GM21717 (cell line): ENCODE measurements around the gene ACTR8.
"Not testable (repeated sequence)": the region's sequence is repeated elsewhere in the genome, so short reads cannot be mapped to it uniquely, and the experiment has no call there.

Experiments used
- ATAC-seq: cut with Tn5 transposase; IDR thresholded peaks from one replicate; pipeline ENCODE4 v1.9.1; 2021; ENCODE audit warnings: mild to moderate bottlenecking, moderate library complexity; ENCODE audit not compliant: unreplicated experiment

The ACTR8 gene, protein sequence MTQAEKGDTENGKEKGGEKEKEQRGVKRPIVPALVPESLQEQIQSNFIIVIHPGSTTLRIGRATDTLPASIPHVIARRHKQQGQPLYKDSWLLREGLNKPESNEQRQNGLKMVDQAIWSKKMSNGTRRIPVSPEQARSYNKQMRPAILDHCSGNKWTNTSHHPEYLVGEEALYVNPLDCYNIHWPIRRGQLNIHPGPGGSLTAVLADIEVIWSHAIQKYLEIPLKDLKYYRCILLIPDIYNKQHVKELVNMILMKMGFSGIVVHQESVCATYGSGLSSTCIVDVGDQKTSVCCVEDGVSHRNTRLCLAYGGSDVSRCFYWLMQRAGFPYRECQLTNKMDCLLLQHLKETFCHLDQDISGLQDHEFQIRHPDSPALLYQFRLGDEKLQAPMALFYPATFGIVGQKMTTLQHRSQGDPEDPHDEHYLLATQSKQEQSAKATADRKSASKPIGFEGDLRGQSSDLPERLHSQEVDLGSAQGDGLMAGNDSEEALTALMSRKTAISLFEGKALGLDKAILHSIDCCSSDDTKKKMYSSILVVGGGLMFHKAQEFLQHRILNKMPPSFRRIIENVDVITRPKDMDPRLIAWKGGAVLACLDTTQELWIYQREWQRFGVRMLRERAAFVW

DNA sequence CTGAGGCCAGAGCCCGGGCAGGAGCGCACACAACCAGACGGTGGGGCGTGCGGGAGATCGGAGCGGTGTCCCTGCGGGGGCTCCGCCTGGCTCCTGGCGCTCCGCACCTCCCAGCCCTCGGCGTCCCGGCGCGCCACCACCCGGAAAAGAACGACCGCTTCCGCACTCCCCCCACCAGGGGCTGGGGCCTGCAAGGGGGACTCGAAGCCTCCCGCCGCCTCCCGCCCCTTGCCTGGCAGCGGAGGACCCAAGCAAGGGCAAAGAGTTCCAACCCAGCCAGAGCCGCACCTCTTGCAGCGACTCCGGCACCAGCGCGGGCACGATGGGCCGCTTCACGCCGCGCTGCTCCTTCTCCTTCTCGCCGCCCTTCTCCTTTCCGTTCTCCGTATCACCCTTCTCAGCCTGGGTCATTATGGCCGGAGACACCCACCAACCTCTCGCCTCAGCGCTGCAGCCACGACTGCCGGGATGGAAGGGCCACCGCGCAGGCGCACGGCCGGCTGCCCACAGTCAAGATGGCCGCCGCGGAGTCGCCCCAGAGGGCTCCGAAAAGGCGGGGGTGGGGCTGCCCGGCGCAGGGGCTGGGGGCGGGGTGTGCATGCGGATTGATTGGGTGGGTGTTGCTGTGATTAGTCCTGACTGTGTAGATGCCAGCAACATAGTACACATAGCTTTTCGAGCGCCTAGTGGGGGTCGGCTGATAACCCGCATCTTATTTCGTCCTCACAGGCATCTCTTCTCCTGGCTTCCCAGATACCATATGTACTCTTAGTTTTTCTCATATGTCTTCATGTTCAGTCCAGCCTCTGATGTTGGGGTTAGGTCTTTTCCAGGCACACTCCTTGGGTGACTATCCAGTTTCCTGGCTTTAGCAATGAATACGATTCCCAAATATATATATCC lies at the start of gene ACTR8:
Gene ACTR8 (minus strand): TSS at position 462 of the 903 bp plus-strand sequence. CDS start 51 bp downstream, at position 411.
- ATAC-seq: peak; percentile 82

DNA sequence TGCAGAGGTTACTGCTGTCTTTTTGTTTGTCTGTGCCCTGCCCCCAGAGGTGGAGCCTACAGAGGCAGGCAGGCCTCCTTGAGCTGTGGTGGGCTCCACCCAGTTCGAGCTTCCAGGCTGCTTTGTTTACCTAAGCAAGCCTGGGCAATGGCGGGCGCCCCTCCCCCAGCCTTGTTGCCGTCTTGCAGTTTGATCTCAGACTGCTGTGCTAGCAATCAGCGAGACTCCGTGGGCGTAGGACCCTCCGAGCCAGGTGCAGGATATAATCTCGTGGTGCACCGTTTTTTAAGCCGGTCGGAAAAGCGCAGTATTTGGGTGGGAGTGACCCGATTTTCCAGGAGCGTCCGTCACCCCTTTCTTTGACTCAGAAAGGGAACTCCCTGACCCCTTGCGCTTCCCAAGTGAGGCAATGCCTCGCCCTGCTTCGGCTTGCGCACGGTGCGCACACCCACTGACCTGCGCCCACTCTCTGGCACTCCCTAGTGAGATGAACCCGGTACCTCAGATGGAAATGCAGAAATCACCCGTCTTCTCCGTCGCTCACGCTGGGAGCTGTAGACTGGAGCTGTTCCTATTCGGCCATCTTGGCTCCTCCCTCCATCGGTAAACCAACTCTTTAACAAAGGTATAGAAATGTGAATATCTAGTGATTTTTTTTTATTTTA lies 45.4 kb upstream of the ACTR8 start:
- not testable (repeated sequence) for ATAC-seq

DNA sequence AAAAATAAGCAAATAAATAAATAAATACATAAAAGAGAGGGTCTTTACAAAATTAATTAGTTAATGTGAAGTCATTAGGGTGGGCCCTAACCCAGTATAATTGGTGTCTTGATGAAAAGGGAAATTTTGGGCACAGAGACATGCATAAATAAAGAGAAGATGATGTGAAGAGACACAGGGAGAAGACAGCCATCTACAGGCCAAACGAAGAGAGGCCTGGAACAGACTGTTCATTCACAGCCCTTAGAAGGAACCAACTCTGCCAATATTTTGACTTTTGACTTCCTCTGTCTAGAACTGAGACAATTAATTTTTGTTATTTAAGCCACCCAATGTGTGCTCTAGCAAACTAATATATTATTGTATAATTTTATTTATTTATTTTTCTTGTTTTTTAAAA lies 39.3 kb upstream of the ACTR8 start:
- no peak for ATAC-seq

DNA sequence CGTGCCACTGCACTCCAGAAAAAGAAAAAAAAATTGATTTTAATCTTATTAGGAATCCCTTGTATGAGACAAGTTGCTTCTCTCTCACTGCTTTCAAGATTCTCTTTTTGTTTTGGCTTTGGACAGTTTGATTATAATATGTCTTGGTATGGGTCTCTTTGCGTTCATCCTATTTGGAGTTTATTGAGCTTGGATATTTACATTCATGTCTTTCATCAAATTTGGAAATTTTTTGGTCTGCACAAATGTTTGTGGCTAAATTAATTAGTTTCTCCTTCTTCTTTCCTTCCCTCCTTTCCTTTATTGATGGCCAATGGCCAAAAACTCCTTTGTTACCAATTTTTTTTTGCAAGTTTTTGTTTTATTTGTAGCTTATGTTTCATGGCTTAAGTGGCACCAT lies 37.8 kb upstream of the ACTR8 start:
- no peak for ATAC-seq

DNA sequence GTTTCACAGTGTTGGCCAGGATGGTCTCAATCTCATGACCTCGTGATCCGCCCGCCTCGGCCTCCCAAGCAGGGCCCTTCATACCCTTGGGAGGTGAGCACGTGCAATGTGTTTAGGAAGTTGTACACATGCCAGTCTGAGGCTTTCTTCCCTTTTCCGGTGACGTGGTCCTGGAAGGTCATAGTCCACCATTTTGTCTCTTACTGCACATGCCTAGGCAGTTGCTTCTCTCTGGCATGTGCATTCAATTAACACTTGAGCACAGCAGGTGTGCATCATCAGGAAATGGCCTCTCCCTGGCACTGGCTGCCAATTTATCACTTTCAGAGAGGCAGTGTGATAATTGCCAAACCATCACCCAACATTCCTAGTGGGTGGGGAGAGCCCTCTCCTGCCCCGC lies 31.4 kb upstream of the ACTR8 start:
- ATAC-seq: no peak

DNA sequence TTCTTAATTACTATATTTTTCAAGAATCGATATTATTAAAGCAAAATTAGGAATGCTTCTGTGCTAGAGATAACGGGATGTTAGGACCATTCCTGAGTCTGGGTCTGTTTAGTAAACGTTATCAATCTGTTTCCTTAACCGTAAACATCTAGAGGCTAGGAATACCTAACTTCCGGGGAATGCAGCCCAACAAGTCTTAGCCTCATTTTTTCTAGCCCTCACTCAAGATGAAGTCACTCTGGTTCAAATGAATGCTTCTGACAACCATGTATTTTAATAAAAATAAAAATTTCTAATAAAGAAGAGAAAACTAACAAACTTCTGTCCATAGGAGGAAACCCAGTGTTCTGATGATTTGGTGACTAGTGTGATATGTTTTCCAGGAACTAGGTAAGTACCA lies 20.8 kb upstream of the ACTR8 start:
- no peak for ATAC-seq

DNA sequence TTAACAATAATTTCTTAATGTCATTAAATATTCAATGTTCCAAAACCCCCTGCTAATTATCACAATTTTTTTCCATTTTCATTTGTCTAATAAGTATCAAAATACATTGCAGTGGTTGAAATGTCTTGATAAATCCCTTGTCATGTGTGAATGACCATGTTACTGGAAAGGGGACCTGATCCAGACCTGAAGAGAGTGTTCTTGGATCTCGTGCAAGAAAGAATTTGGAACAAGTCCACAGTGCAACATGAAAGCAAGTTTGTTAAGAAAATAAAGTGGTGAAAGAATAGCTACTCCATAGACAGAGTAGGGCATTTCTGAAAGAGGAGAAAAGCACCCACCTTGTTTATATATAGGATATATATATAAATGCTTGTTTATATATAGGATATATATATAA lies 20.1 kb upstream of the ACTR8 start:
- ATAC-seq: no peak

DNA sequence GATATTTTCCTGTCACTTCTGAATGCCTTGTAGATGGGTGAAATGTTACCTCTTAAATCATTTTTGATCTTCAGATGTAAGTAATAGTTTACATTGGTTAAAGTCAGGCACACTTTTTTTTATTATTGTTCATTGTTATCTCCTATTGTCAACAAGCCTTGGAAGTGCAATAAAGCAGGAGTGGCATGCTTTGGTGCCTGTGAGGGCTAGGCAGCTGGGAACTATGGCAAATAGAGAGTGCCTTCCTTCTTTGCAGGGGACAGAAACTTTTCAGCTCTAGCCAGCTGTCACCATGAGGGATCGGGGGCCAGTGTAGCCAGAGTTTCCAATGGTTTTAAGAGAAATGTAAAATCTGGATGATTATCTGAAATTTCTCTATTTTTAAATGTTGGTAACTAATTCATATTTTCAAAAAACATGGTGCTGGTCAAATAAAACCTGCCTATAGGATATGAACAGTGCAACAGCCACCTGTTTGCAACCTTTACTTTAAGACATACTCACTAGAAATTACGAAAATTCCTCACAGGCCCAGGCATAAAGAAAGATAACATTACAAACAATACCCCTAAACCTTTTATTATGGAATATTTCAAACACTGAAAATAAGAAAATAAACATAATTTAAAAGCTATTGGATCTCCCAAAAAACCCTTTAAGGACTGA lies 18.8 kb upstream of the ACTR8 start:
- ATAC-seq: no peak

DNA sequence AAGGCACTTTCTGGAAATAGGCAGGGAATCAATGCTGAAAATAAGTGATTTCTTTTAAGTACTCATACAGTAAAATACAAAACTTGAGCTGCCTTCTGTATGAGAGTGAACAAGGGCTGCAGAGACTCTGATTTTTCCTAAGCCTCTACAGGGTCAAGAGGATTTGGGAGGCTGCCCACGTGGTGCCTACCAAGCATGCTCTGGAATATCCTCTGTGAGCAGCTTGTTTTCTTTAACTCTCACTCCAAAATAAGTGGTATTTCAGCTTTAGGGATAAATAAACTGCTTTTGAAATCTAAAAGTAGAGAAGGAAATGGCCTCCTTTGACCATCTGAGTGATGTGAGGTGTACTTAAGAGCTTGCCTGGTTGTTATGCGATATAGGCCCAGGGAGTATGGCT lies 17.8 kb upstream of the ACTR8 start:
- no peak for ATAC-seq

DNA sequence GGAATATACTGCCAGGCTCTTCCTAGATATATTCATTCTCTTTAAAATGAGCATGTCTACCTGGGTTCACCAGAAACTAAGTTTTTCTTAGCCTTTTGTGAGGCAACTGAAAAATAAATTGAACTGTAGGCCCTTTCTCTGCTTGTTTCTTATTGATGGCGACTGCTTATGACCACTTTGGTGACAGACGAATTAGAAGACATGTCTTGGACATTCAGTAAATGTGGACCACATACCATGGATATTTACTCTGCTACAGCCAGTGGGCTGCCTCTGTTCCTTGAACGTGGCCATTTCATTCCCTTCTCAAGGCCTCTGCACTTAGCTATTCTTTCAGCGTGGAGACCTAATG lies 10.3 kb upstream of the ACTR8 start:
- no peak for ATAC-seq

DNA sequence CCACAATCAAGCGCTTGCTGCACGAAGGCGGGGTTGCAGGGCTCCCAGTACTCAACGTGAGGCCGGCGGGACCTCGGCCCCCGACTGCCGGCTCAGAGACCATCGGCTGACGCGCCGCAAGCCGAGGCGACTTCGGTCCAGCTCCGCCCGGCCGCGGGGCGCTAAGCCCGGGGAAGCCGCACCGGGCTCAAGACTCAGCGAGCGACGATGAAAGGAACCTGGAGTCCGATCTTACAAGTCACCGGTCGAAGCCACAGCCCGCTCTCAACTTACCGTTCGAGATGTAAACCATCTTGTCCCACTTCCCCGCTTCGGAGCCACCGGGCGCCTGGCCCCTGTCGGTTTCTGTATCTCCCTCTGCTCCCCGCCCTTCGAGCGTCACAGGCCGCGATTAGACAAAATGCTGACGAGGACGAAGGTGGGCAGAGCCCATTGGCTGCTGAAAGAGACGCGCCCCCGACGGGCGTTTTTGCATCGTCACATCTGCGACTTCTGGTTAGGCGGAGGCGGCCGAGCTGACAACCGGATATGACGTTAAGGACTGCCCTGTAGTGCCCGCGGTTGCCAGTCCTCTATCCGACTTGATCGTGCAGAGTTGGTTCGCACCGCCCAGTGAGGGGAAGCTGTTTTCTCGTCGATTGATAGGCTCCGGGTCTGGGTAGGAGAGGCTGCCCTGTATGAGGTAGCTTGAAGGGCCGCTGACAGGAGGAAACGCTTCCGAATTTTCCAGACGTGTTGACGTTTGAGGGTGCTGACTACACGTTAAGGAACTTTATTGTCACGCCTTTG lies 9.7 kb upstream of the ACTR8 start, which contains the start of gene SELENOK:
Gene SELENOK (minus strand): TSS at position 363 of the 789 bp plus-strand sequence.
- ATAC-seq: peak; percentile 96

DNA sequence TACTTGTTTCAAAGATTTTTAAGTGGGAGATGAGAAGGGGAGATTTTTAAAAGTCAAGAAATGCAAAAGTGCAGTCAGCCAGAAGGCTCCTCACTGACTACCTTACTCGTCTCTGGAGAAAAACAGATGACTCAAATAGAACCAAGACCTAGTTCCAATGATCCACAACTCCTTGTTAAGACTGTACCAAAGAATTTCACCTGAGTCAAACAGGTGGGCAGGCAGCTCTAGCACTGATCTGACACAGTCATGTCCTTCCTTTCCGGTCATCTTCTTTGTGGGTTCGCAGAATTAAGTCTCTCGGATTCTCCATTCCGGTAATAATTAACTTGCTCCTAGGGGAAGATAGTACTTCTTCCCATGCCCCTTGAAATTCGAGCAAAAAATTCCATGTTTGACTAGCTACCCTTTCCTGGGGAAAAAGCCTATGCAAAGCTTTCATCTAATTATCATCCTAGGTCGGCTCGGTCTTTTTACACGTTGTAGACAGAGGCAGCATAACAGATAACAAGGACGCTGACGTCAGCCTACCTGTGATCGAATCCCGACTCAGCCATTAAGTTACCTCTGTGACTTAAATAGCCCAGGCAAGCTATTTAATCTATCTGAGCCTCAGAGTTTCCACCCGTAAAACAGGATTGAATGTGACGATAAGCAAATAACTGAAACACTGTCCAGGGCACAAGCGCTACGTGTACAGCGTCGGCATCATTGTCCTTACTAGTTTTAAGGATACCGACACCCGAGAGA lies 8.9 kb upstream of the ACTR8 start:
- ATAC-seq: no peak

DNA sequence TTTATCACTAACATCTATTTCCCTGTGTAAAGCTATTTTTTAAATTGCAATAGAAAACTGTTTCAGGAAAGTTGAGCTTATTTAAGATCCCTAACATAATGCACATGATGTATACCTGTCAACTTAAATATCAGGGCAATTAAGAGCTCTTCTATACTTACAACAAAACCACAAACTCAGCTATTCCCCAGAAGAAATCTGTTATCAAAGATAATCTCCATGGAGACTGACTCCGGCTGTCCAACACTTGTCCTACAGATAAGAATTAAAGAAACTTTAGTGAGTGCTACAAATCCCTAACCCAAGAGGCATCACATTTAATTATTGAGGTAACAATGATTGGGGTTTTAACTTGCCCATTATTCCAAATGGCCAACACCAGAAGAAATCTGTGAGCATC lies 6.3 kb upstream of the ACTR8 start:
- ATAC-seq: no peak

DNA sequence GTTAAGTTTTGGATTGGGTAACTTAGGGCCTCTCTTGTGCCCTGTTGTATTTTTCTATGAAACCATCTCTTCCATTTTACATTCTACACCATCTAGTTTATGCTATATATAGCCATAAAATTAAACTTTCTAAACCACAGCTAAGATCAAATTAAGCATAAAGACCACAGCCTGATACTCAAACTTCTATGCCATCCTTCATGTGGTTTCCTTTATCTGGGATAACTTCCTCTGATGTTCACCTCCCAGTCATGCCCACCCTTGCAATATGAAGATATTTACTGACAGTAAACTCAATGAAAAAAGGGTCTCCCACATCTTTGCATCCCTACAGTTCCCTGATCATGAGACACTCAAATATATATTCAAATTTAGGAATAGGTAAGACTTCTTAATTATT lies 5.5 kb upstream of the ACTR8 start:
- no peak for ATAC-seq

DNA sequence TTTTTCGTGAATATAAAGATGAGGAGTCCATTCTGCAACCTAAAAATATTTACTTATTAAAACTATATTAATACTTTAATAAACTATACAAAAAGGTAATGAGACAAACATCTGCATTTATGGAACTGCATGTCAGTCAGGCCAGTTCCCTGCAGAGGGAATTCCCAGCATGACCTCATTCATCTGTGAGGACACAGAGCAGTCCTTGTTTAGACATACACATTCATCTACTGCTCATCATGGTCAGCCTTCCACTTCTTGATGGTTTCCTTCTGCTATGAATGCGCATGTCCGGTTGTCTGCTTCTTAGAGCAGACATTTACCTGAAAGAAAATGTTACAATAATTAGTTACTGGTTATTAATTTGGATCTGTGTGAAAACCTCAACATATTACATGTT lies 3.3 kb upstream of the ACTR8 start:
- no peak for ATAC-seq

DNA sequence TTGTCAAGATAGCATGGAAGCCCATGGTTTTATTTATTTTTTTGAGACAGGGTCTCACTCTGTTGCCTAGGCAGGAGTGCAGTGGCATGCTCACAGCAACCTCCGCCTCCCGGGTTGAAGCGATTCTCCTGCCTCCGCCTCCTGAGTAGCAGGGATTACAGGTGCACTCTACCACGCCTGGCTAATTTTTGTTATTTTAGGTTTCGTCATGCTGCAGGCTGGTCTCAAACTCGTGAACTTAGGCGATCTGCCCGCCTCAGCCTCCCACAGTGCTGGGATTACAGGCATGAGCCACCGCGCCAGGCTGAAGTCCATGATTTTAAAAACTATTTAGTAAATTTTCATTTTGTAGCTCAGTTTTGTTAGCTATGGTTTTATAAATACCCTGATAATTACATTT lies 2.7 kb upstream of the ACTR8 start:
- ATAC-seq: no peak

DNA sequence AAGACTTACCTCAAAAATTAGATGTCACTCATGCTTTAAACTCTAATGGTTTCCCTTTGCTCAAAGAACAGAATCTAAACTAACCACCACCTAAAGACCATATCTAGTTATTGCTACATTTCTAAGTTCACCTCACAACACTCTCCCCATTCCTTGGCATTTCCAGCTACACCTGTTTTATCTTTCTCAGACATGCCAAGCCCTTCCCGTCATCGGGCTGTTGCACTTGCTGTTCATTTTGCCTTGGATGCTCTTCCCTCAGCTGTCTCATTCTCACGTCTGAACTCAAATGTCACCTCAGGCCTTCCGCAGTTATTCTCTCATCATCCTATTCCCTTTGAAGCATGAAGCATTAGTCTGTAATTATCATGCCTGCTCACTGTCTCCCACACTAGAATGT lies 1.1 kb upstream of the ACTR8 start:
- no peak for ATAC-seq

DNA sequence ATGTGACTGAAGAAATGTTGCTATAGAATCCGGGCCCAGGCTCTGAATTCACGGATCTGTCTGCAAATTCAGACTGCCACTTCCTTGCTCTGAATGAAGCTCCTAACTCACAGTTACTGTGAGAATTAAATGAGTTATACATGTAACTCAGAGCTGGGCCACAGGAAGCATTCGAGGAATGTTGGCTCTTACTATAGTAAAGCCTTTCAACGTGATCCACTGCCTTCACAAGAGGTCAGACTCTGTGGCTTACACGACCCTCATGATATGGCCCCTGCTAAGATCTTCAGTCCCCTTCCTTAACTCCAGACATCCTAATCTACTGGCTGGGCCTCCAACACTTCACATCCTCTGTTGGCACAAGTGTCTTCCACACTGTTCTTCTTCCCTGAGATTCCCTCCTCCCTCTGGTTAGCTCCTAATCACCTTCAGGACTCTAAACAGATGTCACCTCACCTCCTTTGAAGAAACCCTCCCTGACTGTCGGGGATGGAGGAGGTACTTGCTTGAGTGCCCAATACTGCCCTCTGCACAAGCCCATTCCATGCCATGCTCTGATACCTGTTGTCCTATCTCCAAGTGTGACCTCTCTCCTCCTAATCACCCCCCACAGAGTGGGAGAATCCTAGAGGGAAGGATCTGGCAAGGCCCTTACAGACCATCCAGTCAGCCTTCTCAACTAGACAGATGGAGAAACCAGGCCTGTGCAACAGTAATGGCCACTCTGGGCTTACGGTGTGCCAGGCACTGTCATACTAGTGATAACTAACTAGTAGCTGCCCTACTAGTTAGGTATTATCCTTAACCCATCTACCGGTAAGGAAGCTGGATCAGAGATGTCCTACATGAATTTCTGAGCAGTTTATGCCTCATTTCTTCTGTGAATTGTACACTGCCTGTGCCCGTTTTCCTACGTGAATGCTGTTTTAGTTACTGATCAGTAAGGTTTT lies 1.3 kb downstream of the ACTR8 start:
- ATAC-seq: no peak
